HG02610 (cell line): ENCODE measurements around the gene HMGCS2.
"Not testable (repeated sequence)": the region's sequence is repeated elsewhere in the genome, so short reads cannot be mapped to it uniquely, and the experiment has no call there.

Source experiments
- ATAC-seq: cut with Tn5 transposase; IDR thresholded peaks from one replicate; pipeline ENCODE4 v1.9.1; 2021; ENCODE audit warnings: mild to moderate bottlenecking, moderate library complexity; ENCODE audit not compliant: unreplicated experiment

HMGCS2 gene

DNA sequence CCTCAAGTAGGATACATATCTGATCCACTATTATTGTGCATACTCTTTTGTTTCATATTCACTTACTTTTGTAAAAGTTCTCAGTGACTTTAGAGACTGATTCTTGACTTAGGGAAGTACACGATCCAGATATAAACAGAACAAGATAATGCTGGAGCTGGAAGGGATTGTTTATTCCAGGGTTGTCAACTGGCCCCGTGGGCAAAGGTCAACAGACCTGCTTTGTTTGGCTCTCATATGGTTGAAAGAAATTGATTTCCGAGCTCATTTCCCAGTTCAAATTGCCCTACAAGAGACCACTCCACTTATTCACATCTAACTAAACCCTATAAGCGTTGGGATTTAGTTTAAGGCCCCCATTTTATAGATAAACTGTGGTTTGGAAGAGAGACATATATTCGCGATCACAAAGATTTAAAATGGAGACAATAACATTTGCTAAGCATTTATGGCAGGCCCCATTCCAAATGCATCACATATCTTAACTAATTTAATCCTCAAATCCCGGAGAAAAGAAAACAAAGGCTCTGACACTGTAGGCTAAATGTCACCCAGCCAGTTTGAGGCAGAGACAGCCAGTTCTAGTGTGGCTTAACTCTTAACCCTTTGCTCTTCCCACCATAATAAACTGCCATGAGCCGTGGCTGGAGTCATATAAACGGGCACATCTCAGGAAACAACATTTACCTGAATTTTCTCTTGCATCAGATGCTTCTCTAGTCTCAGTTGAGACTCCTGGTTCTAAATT lies 21.9 kb upstream of the HMGCS2 start:
- no peak for ATAC-seq

DNA sequence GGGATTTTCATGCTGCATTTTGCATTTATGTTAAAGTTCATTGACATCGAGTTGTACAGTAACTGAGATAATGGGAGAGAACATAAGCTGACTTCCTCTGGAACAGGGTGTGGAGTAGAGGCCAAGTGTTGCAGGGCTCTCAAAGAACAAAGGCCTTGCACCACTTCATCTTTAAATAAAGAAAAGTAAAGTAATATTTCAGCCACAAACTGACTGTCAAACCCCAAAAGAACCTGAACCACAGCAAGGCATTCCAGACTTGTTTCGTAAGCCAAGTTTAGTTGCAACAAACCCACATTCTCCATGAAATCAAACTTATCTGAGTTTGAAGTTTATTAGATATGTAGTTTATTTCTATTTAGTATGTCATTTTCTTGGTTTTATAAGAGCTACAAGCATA lies 19.1 kb upstream of the HMGCS2 start:
- ATAC-seq, result no peak

DNA sequence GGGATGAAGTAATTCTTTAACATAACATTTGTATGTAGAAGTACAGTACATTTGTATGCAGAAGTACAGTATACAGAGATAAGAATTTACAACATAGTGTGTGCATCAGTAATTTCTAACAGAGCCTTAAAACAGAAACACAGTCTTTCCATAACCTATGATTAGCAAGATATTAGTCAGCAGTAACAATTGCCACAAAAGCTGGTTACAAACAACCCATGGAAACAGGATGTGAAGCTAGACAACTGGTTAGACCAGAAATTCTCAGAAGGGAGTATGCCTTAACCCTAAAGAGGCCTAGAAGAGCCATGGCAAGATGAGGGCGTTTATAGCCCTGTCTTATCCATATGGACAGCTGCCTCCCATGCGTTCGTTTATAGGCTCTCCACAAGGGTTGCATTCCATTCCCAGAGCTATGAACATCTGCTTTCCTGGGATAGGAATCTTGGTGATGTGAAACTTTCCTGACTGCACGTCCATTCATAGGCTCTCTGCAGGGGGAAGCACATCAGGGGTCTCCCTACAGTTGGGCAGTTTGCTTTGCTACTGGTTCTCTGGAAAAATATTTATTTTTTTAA lies 17.9 kb upstream of the HMGCS2 start:
- not testable (repeated sequence) for ATAC-seq

DNA sequence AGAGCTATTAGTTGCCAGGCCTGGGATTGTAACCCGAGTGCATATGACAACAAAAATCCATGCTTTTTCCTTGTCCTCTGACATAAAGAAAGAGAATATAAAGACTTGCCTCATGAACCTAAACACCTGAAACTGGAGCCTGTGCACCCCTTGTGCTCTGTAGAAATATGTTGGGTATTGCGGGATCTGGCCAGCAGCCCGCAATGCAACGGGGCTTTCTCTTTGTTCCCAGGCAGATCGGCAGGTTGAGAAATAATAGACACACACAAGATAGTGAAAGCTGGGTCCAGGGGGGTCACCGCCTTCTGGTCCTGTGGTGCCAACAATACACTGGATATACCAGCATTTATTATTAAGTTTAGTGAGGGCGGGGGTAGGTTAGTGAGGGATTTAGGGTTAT lies 17.3 kb upstream of the HMGCS2 start:
- not testable (repeated sequence) for ATAC-seq

DNA sequence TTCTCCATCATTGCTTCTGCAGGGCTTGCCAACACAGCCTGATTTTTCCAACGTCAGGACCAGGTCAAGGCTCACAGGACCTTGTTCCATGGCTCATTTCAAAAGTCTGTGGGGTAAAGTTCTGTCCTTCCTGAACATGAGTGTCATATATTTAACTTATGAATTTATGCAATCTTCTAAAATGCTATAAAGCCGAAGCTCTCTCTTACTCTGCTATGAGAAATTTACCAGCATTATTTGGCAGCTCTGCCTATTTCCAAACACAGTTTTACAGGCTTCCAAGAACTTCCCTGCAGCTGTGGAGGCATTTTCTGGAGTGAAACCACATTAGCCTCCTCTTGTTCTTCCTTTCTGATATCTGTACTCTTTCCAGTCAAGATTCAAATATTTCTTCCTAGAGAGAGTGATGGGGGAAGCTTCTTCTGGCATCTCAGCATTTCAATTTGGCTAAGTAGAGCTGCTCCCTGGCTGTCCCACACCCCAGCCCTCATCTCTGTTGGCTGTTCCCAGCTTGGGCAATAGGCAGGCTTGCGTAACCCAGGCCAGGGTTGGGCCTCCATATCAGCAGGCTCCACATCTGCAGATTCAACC lies 15.6 kb upstream of the HMGCS2 start:
- no peak for ATAC-seq

DNA sequence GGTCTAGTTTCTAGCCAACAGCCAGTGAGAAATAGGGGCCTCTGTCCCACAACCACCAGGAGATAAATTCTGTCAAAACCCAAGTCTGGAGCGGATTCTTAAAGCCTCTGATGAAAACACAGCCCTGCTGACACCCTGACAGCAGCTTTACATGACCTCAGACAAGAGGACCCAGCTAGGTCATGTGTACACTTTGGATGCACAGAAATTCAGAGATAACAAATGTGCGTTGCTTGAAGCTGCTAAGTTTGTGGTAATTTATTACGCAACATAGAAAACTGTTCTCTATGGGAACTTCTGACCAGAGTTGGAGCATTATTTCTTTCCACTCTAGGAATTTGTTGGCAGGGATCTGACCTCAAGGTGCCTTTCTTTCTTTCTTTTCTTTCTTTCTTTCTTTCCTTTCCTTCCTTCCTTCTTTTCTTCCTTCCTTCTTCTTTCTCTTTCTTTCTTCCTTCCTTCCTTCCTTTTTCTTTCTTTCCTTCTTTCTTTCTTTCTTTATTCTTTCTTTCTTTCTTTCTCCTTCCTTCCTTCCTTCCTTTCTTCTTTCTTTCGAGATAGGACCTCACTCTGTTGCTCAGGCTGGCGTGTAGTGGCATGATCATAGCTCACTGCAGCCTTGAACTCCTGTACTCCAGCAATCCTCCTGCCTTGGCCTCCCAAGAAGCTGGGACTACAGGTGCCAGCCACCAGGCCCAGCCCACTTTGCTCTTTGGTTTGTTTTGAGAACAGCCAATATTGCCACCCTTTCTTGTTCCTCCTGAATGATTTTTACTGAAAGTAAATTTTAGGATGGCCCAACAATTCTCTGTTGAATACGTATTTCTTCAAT lies 14.9 kb upstream of the HMGCS2 start:
- ATAC-seq, result no peak

DNA sequence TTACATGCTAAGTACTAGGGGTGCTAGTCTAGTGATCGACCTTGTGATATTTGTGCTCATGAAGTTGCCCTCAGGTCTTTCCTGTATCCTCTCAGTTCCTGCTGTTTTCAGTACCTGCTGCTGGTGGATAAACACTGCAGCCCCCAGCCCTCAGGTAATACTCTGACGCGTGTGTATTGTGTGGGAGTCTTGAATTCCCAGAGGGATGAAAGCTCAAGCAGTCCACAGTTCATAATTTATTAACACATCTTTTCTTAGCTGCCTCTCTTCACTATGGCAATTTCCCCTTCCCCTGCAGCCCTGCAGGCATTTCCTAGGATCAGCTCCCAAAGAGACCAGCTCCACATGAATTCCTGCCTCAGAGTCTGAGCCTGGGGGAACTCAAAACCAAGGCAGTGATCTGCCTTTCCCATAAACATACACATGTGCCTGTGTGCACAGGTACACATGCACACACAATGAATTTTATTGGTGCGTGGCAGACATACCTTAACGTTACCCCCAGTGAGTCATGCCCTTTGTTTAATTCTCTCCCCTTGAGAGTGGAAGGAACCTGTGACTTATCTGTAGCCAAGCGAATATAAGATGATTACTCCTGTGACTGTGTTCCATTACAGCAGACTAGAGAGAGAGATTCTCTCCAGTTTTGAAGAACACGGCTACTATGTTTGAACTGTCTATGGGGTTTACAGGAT lies 14.1 kb upstream of the HMGCS2 start:
- ATAC-seq, result no peak

DNA sequence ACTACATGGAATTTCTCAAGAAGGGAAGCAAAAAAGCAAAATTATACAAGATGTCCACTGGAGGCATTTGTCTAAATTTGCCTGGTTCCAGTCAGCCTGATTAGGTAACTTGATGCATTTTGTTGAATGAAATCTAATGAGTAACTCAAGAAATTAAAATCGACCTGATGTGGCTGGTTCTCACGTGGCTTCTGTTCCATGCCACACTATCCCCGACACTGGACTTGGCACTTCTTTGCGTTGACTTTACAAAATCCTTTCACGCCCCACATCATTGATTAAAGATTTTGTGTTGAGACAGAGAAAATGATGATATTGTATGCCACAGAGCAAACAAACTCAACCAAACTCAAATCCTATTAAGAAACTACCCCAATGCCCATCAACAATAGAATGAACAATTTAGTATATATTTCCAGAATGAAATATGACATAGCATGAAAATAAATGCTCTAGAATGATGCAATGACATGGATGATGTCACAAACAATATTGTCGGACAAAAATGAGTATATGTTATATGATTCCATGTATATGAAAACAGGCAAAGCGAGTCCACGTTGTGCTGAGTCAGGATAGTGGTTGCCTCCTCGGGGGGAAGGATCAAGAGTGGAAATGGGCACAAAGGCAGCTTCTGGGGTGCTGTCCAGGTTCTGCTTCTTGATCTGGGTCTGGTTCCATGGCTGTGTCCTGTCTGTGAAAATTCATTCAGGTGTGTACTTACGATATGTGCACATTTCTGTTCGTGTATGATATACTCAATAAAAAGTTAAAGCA lies 12.9 kb upstream of the HMGCS2 start:
- no peak for ATAC-seq

DNA sequence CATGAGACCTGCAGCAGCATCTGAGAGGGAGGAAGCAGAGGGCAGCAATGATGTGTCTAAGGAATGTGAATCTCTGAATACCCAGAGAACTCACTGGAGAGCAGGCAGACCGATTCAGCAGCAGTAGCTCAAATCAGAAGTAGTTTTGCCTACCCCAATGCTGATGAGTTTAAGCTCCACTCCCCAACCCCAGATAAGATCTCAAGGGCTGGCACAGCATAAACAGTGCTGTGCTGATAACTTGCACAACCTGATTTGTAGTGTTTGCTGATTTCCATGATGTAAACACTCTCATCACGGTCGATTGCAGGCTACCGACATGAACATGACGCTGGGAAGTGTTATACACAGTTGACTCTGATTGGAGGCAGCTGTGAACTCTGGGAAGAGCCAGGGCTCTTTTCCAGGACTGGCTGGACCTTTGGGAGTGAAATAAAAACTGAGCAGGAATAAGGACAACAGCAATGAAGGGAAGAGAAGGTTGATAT lies 11.2 kb upstream of the HMGCS2 start:
- no peak for ATAC-seq

DNA sequence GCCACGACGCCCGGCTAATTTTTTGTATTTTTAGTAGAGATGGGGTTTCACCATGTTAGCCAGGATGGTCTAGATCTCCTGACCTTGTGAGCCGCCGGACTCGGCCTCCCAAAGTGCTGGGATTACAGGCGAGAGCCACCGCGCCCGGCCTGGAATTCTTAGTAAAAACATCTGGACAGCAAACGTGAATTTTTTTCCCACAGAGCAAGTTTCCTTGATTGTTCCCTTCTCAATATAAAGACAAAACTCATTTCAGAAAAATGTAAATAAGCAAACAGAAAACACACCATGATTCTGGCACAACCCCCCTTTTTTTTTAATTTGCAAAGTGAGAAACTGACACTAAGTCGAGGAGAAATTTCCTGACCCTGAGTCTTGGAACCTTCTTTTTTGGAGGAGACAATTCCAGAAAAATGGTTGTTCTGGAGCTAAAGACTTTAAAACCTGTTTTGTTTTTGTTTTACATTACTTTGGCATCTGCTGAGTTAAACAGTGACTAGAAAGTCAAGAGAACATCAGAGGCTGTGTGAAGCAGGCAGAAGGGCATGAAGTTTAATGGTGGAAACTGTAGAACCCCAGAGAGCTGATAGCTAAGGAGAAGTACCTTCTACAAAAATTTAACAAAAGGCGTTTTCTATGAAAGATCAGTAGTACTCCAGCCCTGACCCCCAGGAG lies 10.3 kb upstream of the HMGCS2 start:
- ATAC-seq, result no peak

DNA sequence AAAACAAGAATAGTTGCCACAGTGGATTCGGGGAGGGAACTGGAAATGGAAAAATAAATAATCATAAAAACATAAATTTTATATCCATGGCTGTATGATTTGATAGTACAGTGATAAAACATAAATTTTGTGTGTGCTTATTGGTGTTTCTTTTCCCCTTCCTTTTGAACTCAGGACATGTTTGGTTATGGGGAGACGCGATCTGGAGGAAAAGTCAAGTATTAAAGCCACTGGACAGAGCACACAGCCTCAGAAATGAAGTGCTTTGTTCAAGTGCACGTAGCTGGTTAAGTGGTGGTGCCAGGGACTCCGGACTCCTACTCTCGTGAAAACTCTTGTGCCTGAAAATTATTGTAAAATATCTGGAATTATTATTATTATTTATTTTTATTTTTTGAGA lies 9.7 kb upstream of the HMGCS2 start:
- no peak for ATAC-seq

DNA sequence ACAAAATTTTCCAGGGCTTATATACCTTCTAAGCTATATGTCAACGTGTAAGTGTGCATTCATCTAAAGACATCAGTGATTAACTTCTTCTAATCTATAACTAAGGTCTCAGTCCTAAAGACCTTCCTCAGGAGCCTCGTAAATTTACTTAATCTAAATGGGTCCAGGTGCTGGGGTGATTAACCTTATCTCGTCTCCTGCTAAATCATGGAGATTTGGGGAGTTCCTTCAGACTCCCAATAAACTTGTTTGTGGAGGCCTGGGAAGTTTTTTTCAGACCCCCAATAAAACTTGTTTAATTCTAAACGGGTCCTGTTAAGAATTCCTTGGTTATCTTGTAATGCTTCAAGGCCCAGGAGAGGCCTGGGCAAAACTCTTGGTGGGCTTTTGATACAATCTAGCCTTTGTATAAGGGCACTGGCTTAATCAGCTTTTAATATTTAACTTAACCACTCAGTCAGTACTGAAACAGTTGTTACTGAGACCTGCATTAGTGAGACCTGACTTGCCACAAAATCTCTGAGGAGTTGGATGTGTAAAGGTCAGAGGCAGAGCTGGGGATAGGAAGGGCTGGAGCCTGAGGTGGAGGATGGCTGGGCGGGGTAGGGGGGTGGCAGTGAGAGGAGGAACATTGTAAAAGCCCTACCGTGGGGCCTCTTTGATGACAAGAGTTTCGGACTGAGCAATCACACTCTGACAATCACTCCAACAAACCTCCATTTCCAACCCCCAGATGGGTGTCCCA lies 6.2 kb upstream of the HMGCS2 start:
- no peak for ATAC-seq

DNA sequence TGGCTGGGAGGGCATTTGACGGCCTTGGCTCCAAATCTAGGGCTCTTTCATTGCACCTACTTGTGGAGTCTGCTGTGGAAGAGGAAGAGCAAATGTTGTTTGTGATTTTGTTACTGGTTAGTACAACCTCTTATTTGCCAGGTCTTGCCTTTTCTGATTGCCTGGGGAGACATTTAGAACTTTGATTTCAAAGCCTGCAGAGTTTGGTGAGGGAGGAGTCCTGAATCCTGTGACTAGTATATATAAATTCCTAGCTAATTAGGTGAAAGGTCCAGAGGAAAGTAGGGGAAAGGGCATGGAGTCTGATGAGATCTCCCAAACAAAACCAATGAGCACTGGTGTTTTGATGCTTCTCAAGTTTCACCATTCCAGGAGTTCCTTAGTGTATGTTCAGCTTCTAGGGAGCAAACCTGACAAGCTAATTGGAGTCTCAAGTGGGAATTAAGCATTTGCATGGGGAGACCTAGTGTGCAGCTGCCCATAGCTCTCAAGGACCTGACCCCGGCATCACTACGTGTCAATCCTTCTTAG lies 5.1 kb upstream of the HMGCS2 start:
- no peak for ATAC-seq

DNA sequence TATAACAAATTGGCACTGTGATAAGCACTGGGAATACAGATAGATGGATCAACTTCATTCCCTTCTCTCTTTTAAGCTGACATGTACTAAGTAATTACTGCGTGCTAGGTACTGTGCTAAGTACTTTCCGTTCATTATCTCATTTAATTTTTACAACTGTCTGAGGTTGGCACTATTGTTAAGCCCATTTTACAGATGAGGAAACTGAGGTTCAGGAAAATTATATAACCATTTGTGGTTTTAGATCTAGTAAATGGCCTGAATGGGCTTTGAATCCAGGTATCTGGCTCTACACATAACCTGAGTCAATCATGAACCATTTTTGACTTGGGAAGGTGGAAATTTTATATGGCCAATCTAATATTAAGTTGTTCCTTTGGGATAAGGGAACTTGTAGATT lies 3.6 kb upstream of the HMGCS2 start:
- ATAC-seq, result no peak

DNA sequence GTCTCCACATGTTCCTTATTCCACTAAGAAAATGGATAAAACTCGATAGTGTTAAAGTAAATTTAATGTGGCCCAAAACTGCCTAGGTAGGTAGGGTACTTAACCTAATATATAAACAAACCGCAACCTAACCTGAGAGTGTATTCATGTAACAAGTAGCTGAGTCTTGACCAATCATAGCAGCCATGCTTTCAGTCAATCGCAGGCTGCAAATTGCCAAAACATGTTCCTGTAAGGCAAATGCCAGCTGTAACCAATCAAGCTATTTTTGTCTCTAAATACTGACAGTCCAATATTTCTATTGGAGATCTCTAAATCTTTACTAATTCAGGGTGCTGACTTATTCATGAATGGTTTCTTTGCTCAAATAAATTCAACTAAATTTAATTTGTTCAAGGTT lies 3.1 kb upstream of the HMGCS2 start:
- no peak for ATAC-seq

DNA sequence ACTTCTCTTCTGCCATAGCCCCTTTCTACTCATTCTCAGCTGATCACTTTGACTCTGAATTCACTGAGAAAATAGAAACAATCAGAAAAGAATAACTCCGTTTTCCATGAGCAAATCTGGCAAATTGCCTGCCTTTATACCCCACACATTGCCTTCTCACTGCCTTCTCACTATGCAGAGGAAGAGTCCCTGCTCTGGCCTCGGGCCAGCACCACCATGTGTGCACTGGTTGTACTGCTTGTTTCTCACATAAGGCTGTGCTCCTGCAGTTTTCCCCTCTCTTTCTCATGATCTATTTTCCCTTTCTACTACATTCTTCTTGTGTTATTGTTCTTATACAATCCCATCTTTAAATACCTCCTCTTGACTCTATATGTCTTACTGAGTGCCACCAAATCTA lies 2.3 kb upstream of the HMGCS2 start:
- ATAC-seq, result no peak

DNA sequence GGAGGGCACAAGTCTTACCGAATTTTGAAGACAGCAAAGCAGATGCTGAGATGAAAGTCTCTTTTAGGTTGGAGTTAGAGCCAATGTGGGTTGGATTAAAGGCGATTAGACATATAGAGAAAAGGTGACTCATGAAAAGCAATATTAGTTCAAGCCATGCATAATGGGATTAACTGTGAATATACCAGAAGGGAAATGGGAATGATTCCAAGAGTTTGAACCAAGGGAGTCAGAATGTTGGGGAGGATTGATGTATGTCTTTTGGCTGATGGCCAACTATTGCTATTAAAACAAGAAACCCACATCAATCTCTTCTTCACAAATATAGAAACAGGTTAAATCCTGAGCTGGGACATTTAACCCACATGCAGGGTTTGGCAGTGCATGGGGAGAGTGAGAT lies 1.2 kb downstream of the HMGCS2 start:
- ATAC-seq, result no peak

DNA sequence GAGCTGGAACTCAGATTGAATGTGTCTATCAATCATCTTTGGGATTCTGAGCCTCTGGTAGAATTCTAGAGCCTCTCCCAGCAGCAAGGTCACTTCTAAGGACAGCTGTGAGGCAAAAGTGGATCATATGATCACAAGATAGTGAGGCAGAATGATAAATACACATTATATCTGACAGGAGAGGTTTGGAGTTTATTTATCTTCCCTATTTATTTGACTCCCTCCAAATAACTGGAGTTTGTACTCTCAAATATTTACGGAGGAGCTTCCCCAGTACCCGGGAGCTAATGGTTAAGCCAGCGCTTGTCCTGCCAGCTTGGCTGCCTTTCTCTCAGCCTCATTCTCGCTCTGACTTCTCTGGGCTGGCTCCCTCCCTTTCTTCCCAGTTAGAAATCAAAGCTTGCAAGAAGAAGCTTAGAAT lies 2.3 kb downstream of the HMGCS2 start:
- ATAC-seq, result no peak

DNA sequence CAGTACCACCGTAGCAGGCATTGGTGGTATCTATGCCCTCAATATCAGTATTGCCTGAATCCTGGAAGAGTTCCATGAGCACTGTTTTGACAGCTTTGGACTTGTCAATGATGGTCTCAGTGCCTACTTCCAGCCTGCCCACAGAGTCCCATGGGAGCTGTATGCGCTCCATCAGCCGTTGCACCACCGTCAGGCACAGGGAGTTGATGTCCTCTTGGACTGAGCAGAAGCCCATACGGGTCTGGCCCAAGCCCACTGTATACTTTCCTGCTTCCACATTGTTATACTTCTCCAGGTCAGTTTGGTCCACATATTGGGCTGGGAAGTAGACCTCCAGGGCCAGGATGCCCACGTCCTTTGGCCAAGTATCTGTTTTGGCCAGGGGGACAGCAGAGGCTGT lies 4.5 kb downstream of the HMGCS2 start:
- ATAC-seq, result no peak
